Sigmoid colon (tissue), 4 donors: Measurements from ENCODE around the gene DOCK8.

Experiments
- CTCF ChIP-seq, 4 experiments: fragments of 450-650 bp in 3 of 4; fragments of 200-600 bp in 1 of 4; IDR thresholded peaks; one replicate each; pipeline ENCODE4 v1.5.1; 2016 to 2019; ENCODE audit warnings: antibody characterized with exemption in 4 of 4, mild to moderate bottlenecking in 3 of 4, moderate library complexity in 2 of 4
- POLR2AphosphoS5 ChIP-seq, 4 donors: sonication (generic); formaldehyde crosslinking; IDR thresholded peaks; one replicate each; pipeline ENCODE4 v1.6.1; 2017; ENCODE audit warnings: antibody characterized with exemption in 4 of 4

DNA sequence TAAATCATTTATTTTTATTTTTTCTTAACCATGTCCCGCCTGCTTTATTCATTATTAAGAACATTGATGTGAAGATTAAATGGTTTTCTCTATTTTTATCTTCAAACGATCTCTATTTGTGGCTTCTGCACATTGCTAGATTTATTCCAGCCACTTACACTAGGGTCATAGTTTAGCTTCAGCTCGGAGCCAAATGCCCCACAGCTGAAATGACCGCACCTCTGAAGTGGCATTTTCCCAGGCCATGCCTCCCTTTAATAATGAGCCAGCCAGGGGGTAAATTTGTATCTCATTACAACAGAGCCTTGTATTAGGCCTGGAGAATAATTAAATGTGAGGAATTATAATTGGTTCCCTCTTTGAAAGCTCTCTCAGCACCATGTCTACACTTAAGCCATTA is 89.4 kb downstream of the DOCK8 start:
- TF ChIP-seq CTCF (IDR thresholded peaks at IDR 0.05) (no peak), POLR2AphosphoS5 (IDR thresholded peaks at IDR 0.05) (no peak)
